Panc1 (cell line): ENCODE results near the gene FAM107B.

ENCODE experiments used
- CTCF ChIP-seq: fragments of 450-650 bp; IDR thresholded peaks from 2 replicates; pipeline ENCODE4 v1.5.1; 2017; ENCODE audit warnings: mild to moderate bottlenecking
- POLR2AphosphoS5 ChIP-seq: IDR thresholded peaks from 2 replicates; pipeline ENCODE4 v1.6.1; 2012; ENCODE audit warnings: mild to moderate bottlenecking, low read depth, low read length, moderate library complexity
- TCF7L2 ChIP-seq: IDR thresholded peaks from 2 replicates; pipeline ENCODE4 v1.6.1; 2011; ENCODE audit warnings: mild to moderate bottlenecking, low read depth, low read length, inconsistent platforms

GRCh38 chr10:14543046-14543903 lies 231.4 kb downstream of the FAM107B start:
- TF ChIP-seq POLR2AphosphoS5 (no peak), CTCF (peak; percentile 30; the same call in 1 of the 2 replicates), TCF7L2 (no peak)
